NCI-H1436 treated with DMSO at 0.1 percent for 48 hours (cell line): ENCODE data around the gene SNRK.
"Not testable (repeated sequence)": the region's sequence is repeated elsewhere in the genome, so short reads cannot be mapped to it uniquely, and the experiment has no call there.

Experiments
- DNase-seq: peaks from one replicate; lab custom pipeline; 2025; lab: John Stamatoyannopoulos, UW

Gene SNRK

DNA sequence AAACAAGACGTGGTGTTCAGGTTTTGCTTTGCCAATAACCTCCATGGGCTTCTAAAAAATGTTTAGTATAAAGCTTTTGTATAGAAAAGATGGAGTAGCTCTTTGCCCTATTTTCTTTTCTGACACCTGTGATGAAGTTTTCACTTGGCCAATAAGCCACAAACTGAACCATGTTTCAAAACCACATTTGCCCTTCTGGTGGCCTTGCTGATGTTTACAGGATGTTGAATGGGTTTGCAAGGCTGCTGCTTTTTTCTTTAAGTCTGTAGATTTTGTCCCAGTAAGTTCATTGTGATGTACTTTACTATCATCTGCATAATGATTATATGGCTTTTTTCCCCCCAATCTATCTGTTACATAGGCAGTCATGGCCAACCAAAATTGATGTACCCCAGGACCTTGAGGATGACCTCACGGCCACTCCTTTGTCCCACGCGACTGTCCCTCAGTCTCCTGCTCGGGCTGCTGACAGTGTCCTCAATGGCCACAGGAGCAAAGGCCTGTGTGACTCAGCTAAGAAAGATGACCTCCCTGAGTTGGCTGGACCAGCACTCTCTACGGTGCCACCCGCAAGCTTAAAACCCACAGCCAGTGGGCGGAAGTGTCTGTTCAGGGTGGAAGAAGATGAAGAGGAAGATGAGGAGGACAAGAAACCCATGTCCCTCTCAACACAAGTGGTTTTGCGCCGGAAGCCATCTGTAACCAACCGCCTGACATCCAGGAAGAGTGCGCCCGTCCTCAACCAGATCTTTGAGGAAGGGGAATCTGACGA lies 60.8 kb downstream of the SNRK start:
- no peak for DNase-seq

- DNase-seq: no peak
Observed at GRCh38 chr3:43347774-43348173, 61.4 kb downstream of the SNRK start.

DNA sequence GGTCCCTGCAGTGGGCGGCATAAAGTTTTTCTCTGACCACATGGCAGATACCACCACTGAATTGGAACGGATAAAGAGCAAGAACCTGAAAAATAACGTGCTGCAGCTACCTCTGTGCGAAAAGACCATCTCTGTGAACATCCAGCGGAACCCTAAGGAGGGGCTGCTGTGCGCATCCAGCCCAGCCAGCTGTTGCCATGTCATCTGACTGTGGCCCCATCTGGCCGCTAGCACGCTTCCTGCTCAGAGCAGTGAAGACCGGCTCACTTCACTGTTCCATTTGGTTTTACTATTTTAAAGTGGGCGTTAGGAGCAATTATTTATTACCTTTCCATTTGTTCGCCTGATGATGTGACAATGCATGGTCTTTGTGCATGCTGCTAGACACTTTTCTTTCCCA lies 62.0 kb downstream of the SNRK start:
- DNase-seq: no peak

DNA sequence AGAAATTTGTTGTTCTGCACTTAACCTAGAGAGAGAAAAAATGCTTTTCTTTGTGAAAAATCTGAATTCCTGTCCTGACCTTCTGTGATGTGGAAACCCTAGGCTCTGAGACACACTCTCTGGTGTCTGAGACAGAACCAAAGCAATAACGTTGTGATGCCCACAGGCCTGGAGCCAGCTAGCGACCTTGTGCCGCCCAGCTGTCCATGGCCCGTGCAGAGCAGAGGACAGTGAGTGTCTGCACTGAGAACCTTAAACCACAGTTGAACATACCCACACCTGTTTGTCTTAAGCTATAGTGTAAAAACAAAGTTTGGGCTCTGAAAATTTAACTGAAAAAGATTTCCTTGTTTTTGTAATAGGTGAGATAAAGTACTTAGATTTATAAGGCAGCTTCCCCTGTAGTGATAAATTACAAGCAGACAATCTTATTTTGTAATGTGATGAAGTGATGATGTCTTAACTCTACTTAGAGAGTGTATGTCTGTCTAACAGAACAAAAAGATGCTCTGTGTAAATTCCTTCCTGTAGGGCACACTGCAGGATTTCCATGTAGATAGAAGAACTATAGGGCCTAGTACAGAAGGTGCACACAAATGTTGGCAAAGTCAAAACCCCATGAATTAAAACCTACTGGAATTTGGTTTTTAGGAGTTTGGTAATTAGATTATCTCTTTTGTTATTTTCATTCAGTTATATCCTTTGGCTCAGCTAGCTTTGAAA lies 62.7 kb downstream of the SNRK start:
- DNase-seq: no peak

DNA sequence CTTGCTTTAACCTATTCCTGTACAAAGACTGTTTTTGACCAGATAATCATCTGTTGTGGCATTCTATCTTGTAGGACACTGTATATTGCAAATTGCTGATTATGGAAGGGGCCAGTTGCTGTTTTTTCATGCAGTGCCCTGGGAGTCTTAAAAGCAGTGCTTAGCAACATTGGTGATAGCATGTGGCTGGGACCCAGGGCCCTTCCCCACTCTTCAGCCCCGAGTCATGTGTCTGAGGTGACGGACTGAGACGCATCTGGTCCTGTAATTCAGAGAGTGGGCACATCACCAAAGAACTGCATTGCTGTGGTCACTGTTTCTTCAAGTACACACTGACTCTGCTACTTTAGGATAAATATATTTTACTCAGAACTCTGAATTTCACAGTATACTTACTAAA lies 63.4 kb downstream of the SNRK start:
- DNase-seq: no peak

- no peak for DNase-seq
Observed at GRCh38 chr3:43353393-43353792, 67.1 kb downstream of the SNRK start.

DNA sequence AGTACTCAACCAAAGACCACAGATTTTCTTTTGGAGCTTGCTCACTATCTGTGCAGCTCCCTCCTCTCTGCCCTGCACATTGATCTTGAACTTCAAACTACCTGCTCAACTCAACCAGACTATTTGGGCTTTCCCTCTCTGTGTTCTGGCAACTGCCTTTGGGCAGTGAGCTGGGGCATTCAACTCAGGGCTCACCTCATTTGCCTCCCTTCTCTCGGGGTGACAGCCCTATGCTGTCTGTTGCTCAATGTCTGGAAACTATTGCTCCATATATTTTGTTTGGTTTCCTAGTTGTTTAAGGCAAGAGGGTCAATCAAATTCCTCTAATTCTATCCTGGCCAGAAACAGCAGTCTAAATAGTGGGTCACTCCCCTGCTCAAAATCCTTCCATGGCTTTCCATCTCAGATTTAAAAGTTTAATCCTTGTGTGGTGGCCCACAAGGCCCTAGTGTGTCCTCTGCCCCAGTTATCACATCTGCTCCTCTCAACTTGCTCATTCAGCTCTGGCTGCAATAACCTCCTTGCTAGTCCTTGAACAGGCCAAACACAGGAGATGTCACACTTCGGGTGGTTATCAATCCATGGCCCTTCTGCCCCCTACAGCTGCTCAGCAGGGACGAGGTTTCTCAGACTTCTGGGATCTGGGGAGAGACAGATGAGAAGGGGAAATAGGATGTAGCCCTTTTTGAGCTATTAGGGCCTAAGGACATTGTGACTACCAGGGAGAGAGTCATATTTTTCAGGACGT lies 67.8 kb downstream of the SNRK start:
- no peak for DNase-seq

DNA sequence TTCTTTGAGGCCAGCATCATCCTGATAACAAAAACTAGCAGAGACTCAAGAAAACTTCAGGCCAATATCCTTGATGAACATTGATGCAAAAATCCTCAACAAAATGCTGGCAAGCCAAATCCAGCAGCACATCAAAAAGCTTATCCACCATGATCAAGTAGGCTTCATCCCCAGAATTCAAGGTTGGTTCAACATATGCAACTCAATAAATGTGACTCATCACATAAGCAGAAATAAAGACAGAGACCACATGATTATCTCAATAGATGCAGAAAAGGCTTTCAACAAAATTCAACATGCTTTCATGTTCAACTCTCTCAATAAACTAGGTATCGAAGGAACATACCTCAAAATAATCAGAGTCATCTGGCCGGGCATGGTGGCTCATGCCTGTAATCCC lies 69.7 kb downstream of the SNRK start:
- DNase-seq: not testable (repeated sequence)

GRCh38 chr3:43361077-43361476 lies 74.7 kb downstream of the SNRK start:
- DNase-seq: no peak

DNA sequence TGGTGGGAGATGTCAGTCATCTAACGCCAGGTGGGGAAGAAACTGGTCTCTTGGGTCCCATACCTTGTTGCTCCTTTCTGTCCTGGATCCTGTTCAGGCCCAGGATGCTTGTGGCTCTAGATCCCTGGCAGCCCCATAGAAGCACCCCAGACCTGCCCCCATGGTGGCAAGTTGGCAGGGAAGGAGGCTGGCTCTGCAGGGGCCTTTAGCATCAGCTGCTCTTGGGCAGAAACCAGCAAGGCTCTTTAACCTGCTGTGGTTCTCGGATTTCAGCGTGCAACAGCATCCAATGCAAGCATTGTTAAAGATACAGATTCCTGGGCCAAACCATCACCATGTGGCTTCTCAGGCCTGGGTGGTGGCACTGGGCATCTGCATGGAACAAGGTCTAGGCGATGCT lies 75.8 kb downstream of the SNRK start:
- no peak for DNase-seq

DNA sequence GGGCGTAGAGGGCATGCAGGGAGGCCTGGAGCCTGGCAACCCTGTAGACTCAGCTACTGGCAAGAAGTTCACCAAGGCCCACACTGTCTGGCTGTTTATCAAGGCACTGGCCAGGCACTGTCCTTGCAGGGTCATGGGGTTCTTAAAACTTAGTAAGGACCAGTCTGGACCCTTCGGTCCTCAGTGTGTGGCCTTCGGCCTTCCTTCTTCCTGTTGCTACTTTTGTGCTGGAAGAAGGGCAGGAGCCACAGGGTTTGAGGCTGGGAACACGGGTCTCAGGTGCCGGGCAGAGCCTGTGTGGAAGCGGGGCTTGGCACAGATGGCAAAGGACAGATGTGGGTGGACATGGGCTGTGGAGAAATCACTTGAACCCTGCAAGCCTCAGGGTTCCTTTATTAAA lies 76.6 kb downstream of the SNRK start:
- DNase-seq: no peak

GRCh38 chr3:43363621-43364266 lies 77.4 kb downstream of the SNRK start:
- no peak for DNase-seq

DNA sequence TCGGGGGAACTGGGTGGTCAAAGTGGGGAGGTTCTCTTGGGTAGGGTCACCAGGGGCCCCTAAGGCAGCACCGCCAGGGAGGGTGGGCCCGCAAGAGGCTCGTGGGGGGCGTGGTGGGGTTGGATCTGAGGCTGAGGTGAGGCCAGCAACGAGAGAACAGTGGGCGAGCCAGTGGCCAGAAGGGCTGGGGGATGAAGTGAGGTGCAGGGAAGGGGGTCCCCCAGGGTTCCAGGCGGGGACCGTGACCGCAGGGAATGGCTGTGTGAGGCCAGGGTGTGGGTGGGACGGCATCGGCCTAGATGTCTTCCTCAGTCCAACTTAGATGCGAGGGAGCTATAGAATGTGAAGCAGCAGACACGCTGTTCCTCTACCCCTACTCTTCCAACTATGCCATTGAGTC lies 78.2 kb downstream of the SNRK start:
- no peak for DNase-seq

DNA sequence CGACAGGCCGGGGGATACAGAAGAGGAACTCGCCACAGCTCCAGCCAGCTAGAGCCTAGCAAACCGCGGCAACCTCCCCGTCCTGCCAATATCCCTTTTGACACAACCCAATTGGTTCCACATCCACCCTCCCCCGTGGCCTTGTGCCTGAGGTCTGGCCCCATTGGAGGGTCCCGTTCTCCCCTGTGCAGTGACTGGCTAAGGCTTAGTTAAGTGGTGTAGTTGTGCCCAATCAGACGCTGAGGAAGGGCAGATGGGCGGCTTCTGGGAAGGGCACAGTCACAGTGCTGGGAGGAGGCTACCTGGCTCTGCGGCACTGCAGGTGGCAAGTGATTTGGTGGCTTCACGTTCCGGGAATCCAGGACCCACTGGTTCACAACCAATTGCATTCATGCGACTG lies 78.6 kb downstream of the SNRK start:
- DNase-seq: no peak

- no peak for DNase-seq
Observed at GRCh38 chr3:43365601-43366305, 79.4 kb downstream of the SNRK start.

GRCh38 chr3:43366481-43366880 lies 80.1 kb downstream of the SNRK start:
- DNase-seq: no peak

DNA sequence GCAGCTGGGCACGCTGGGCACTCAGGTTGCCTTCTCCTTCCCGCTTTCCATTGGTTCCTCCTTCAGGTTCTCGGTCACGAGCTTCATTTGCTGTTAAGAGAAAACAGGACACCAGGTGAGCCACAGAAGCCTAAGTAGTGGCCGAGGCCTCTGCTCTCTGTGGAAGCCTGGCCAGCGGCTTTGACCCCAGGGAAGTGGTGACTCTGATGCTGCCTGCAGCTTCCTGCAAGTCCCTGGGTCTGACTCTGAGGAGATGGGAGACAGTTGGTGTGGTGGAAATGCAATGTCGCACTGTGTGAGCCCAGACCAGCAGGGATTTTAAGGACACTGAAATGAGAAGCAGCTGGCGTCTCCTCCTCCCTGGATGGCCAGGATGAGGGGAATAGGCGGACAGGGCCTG lies 80.5 kb downstream of the SNRK start:
- DNase-seq: no peak

DNA sequence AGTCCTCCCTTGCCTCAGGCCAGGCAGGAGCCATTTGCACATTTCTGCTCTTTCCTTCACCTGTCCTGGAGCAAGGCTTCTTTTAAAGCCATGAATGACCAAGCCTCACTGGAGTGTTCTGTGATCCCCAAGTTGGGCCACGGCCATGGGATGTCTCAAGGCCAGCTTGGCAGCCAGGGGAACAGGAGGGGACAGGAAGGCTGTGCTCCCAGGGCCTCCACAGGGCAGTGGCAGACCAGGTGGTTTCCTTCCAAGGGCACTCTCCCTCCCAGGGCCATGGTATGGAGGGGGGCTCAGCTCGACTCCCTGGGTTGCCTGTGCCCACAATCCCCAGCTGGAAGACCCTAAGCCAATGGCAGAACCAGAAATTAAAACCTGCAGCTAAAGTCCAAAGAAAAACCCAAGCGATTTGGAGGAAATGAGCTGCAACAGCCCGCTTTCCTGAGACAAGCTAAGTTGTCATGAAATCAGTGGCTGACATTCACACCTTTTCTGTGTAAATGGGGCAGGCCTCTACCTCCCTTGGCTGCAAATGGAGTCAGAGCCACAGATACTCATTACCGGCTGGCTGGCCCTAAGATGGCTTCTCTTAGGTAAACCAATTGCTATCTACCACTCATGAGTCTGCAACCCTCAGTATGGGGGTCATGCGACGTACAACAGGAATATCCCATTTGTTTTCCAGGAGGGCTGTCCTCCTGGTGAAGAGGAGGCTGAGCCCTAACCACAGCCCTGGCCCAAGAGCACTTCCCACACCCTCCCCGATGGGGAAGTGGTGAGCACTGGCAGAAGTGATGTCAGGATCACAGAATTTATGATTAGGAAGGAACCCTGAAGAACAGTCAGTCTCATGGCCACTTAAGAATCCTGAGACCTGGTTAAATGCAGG lies 83.3 kb downstream of the SNRK start:
- no peak for DNase-seq

DNA sequence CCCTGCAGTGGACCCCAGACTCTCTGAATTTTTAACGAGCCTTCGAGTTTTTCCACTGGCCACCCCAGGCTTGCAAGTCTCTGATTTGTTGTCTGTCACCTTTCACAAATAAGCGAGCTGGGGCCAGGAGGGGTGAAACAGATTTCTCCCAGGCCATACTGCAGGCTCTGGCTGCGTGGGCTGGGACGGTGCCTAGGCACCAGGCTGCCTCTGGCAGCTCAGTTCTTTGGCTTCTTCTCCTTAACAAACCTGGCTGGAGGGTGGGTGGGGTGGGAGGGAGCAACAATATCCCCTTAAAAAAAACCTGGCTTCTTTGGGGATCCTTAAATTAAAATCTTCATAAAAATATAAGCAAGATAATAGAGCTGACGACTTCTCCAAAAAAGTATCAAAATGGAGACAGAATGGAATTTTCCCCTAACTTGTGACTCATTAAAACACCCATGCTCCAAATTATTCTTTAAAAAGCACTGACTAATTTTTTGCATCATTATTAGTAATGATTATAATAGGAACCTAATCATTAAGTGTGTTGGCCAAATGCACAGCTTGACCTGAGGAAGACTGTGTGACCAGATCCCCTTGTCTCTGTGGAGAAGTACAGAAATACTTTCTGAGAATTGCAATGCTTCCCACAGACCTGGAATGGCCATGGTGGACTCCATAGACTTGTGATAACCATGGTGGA lies 84.1 kb downstream of the SNRK start:
- no peak for DNase-seq

DNA sequence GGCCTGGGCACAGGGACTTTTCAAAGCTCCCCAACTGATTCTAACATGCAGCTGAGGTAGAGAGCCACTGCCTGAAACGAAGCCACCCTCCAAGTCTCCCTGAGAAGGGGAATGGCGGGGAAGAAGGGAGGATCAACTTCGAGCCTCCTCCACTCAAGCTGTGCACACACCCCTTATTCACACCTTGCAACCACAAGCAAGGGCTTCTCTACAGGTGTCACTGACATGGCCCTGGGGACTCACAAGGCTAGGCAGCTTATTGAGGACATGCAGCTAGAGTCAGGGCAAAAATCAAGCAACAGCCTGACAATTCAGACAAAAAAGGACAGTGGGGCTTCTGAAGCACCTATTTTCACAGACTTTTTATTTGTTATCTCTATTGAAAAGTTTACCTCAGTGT lies 85.2 kb downstream of the SNRK start:
- DNase-seq: no peak
